HG03469 (cell line): ENCODE results near the gene DDX31.

Experiments
- ATAC-seq: cut with Tn5 transposase; IDR thresholded peaks from one replicate; pipeline ENCODE4 v1.9.1; 2021; ENCODE audit warnings: mild to moderate bottlenecking, moderate library complexity, moderate number of reproducible peaks; ENCODE audit not compliant: unreplicated experiment

The DDX31 gene

DNA sequence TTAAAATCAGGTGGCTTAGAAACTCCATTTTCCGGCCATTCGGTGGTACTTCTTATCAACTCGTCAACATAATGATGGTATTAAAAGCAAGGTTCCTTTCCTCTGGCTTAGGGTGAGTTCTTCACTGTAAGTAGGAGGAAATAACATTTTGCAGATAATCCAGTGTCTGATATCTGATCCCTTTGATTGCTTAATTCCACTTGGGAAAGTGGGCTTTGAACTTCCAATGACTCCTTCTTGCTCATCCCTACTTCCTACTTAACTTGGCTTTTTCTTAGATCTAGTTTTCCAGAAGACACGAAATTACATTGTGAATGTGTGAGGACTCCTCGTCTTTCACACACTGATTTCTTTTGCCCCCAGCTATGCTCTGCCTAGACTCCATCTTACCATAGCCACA lies 31.5 kb downstream of the DDX31 start:
- no peak for ATAC-seq

DNA sequence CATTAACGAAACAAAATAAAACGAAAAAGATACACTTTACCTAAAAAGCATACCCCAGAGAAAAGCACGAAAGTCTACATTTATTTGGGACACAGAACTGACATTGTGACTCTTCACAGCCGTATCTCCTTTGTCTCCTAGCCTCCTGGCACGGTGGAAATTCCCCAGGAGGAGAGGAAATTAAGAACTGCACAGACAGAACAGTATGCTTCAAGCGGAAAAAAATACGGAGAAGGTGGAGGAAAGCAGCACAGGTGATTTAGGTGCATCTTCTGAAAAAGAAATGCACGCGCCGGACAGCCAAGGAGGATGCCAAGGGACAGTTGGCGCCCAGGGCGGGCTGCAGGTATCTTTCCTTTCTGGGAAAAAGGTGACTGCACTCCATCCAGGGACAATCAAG lies 32.0 kb downstream of the DDX31 start:
- ATAC-seq = no peak

- ATAC-seq = no peak
These were observed 32.4 kb downstream of the DDX31 start for GRCh38 chr9:132637351-132637750.

DNA sequence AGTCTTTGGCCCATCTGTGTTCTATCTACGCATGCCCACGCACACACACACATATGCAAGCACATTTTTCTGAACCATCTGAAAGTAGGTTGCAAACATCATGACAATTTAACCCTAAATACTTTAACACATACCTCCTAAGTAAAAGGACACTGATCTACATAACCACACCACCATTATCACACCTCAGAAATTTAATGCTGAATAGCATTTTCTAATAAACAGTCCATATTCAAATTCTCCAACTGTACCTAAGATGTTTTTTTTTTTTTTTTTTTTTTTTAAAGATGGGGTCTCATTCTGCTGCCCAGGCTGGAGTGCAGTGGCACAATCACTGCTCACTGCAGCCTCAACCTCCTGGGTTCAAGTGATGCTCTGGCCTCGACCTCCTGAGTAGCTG lies 35.5 kb downstream of the DDX31 start:
- no peak for ATAC-seq

DNA sequence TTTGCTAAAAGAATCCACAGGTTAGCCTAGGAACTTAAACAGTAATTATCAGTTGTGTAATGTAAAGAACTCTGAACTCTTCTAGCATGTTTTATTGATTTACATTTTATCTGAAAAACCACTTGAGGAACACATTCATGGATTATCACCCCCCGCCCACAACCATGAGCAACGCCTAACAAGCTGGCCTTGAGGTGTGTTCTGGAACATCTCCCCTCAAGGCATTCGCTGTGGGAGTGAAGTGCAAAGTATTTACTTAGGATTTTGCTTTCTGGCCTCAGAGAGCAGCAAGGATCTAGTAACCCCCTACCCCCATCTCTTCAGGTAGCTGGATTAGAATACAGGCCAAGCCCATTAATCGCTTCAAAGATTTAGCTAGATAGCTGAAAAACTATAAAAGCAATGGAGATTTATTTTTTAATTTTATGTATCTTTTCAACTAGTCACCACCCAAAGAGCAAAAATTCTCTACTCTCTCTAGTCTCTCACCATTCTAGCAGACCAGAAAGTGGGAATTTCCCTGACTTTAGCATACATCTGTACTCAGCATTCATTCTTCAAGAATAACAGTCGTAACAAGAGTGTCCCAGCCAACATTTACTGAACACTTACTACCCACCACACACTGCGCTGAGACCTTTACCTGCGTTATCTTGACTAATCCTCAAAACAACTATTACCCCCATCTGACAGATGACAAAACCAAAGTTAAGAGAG lies 37.2 kb downstream of the DDX31 start:
- ATAC-seq = no peak

DNA sequence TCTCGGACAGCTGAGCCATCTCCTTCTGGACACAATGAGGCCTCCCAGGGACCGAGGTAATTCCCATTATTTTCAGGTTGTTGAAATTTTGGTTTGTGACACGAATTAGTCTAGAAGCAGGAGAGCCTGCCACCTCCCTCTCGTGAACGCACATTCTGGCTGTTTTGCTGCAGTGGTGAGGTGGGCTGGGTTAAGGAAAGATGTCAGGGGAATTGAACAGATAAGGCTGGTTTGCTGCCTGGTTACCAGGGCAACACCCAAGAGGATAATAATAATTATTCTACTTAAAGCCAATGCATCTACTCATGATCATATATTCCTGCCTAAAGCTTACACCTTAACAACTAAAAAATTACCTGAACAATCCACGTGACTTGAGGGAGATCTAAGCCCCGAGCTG lies 38.1 kb downstream of the DDX31 start:
- ATAC-seq = no peak

DNA sequence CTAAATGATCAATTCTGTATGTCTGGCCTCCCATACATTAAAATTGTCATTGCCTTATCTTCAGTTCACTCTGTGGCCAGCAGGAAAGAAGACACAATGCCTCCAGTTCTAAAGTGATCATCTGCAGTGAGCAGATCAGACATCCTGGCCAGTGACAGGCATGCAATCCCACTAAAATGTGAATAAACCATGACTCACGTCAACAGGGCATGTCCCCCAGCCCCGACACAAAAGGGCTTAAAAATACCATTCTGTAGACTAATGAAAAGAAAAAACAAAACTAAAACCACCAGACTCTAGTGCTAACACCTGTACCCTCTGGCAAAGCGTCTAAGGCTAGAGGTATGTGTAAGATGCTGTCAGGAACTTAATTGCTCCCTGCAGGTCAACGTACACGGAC lies 38.5 kb downstream of the DDX31 start:
- no peak for ATAC-seq

DNA sequence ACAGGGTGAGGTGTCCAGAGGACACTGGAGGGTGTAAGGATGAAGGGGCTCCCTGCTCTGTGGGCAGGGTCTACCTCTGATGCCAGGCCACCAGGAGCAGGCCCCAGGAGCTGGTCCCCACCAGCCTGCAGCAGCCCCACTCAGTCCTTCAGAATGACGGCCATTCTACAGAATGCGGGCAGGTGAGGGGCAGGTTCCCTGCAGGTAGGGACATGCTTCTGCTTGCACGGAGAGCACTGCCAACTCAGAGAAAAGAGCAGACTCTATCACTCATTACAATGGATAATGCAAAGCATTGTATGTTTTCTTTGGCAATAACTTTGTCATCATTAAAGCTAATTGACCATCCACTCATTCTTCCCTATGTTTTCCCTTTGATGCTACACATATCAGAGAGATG lies 39.0 kb downstream of the DDX31 start:
- no peak for ATAC-seq

DNA sequence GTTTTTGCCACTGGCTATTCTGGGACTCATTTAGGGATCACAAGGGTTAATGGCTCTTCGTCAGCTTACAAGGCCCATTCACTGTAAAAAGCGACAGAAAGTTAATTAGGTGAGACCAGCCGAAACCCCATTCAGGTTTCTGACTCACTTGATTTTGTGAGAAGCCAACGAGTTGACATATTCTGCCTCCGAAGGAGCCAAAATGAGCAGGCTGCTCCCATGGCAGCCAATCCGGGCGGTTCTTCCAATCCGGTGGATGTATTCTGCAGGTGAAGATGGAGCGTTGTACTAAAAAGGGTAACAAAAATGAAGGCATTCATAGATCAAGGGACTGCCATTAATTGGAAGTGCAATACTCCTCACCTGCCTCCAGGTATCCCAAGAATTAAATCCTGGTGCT lies 39.7 kb downstream of the DDX31 start:
- no peak for ATAC-seq

- no peak for ATAC-seq
These were observed 41.0 kb downstream of the DDX31 start for GRCh38 chr9:132628746-132629145.

GRCh38 chr9:132627594-132627993 lies 42.2 kb downstream of the DDX31 start:
- ATAC-seq = no peak

DNA sequence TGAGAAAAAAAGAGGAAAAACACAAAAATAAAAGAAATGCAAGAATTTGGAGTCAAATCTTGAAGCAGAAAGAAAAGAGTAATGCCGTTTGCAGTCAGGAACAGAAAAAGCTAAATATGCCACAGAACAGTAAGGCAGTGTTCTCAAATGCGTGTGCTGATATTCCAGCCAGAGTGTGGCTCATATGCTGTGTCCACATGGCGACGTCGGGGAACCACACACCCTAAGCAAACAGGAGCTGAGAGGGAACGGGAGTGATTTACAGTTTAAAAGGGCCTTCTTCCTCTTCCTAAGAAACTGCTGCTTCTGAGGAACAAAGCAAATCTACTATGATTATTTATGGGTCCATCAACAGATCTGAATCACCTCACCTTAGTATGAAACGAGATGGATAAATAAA lies 42.7 kb downstream of the DDX31 start:
- ATAC-seq = no peak

DNA sequence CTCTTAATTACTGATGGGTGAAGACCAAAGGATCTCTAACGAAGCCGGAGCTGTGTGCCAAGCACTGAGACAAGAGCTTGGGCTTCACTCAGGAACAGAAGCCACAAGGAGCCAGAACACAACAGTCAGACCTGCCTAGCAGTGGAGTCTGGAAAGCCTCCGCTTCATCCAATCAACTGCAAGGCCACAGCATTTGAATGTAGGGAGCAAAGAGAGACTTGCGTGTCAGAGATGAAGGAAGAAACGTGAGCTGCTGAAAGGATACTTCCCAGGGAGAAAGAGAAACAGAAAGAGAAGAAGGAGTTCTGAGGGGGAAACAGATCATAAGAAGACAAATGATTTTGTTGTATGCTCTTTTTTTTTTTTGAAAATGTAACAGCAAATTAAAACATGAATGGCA lies 43.5 kb downstream of the DDX31 start:
- no peak for ATAC-seq

- no peak for ATAC-seq
These were observed 47.6 kb downstream of the DDX31 start for GRCh38 chr9:132622159-132622558.

DNA sequence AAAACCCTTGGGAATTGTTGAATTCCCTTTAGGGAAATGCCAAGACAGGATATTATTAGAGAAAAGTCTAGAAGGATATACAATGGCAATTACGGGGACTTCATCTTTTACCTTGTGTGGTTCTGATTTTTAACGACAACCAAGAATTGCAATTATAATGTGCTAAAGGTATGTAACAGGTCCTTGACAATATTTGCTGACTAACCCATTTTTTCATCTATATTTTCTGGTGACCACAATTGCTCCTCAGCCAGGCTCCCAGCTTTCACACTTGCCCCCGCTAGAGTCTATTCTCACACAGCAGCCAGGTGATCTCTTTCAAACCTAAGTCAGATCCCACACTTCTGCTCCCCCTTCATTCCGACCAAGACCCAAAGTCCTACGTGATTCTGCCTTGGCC lies 53.1 kb downstream of the DDX31 start:
- ATAC-seq = no peak

GRCh38 chr9:132615774-132616173 lies 54.0 kb downstream of the DDX31 start:
- no peak for ATAC-seq

DNA sequence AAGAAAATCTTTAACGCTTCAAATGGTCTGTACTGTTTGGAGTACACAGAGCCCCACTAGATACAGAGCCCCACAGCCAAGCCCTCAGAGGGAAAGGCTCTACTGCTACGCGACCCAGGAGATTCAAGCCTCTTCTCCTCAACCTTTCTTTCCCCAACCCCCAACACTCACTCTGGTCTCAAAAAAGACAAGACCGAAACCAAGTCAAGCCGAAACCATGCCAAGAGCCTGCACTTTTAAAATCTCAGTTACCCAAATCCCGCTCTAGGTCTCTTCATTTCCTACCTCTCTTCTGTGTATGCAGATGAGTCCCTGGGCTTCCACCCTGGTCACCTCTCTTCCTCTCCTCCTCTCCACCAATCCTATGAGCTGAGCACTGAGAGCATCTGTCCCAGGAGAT lies 55.5 kb downstream of the DDX31 start:
- ATAC-seq = no peak

- ATAC-seq = no peak
These were observed 59.1 kb downstream of the DDX31 start for GRCh38 chr9:132610661-132611060.

DNA sequence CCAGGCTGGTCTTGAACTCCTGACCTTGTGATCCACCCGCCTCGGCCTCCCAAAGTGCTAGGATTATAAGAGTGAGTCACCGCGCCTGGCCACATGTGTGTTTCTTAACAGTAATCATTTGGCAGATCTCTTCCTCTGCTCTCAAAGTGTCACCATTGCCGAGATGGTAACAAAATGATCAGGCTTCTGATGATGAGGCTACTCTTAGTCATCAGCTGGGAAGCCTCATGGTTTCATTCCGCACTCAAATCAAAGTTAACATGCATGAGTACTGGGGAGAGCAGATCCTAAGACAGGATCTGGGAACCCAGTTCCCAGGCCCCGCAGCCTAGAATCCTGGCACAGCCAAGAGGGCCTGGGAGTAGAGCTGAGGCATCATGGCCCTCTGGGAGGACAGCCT lies 60.0 kb downstream of the DDX31 start:
- ATAC-seq = no peak

DNA sequence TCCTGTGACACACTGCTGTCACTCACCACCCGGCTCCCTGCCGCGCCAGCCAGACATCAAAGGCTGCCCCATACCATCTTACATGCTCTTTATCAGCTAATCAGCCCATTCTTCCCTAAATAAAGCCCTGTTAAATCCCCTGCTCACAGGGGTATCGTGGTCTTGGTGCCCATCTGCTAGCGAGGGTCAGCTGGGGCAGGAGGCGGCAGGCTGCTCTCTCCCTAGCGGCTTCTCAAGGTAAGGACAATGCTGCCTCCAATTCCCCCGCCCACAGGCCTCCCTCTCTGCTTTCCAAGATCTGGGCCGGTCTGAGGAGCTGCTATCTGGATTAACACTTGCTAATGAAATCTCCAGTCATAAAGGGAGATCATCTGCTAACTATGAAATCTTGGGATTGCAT lies 60.6 kb downstream of the DDX31 start:
- no peak for ATAC-seq

DNA sequence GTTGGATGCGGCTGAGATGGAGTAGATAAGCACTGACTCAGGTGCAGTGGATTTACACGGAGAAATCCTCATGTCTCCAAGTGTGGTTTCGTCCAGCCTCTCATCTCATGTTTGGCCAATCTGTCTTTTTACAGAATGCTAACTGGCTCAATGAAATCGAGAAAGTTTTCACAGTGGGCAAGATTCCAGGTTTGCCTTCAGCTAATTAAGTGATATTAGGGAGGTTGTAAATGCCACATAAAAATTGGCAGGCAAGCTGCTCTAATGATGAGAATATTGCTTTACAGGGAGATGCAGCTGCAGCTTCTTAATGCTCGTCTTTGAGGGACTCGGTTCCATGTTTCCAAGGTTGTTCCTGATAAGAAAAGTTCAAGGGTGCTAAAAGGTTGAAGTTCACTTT lies 63.7 kb downstream of the DDX31 start:
- ATAC-seq = no peak

- no peak for ATAC-seq
These were observed 64.4 kb downstream of the DDX31 start for GRCh38 chr9:132605387-132605786.

GRCh38 chr9:132602207-132602606 lies 67.6 kb downstream of the DDX31 start:
- ATAC-seq = no peak
